GM12878 (cell line): ENCODE results near the gene ODC1. TPM values are rescaled to one million over a fixed set of nuclear protein-coding genes. Genes with fewer than 3 reads are reported as not detected.

ENCODE experiments used
- ATAC-seq: fragments of 200-7000 bp; cut with Tn5 transposase; 3 replicates; pipeline ENCODE4 v1.9.1; 2020; ENCODE audit warnings: mild to moderate bottlenecking, moderate library complexity
- BruUV-seq: library from RNA; stranded (reverse); fragments of 400-500 nt; replicated peaks from 2 replicates; lab custom pipeline; 2021; lab: Mats Ljungman, UMichigan
- CTCF ChIA-PET: fragments of 300-600 bp; sonication (Branson Sonifier 250); formaldehyde crosslinking; extraction: SDS; loops from one replicate; lab custom pipeline; 2021; ENCODE audit warnings: inconsistent platforms; lab: Yijun Ruan, JAX
- POLR2A ChIA-PET: fragments of 350-600 bp; formaldehyde crosslinking; extraction: SDS; loops from one replicate; lab custom pipeline; 2021; ENCODE audit warnings: inconsistent platforms; lab: Charles Lee
- RAD21 ChIA-PET: fragments of 300-600 bp; sonication (Branson Sonifier 250); formaldehyde crosslinking; loops from one replicate; lab custom pipeline; 2023; ENCODE audit warnings: antibody characterized with exemption; ENCODE audit not compliant: unreplicated experiment; lab: Charles Lee
- SMC1A ChIA-PET: fragments of 300-600 bp; sonication (Branson Sonifier 250); formaldehyde crosslinking; loops from one replicate; lab custom pipeline; 2023; ENCODE audit not compliant: unreplicated experiment, uncharacterized antibody; lab: Charles Lee
- DNase-seq: peaks from one replicate; pipeline ENCODE4 v3.0.0-alpha.2; 2011; ENCODE audit warnings: low read depth, low spot score
- FAIRE-seq: peaks from 3 replicates; lab custom pipeline; 2011; peaks lifted over from hg19 to GRCh38; lab: Jason Lieb, UNC
- H2AFZ ChIP-seq: 2 replicates; pipeline ENCODE4 v1.6.0; 2011; ENCODE audit warnings: low read depth, low read length, control low read depth; ENCODE audit not compliant: control insufficient read depth
- H3K27ac ChIP-seq: 2 replicates; pipeline ENCODE4 v1.5.1; 2011; ENCODE audit warnings: control low read depth; ENCODE audit not compliant: control insufficient read depth, insufficient read depth
- H3K27me3 ChIP-seq, 2 experiments: replicated peaks in 1 of 2; 2 replicates each; pipeline versions ENCODE4 v1.6.0 to v1.6.1; 2011; ENCODE audit warnings: low read length in 1 of 2; ENCODE audit not compliant: control insufficient read depth in 2 of 2, insufficient read depth in 2 of 2
- H3K36me3 ChIP-seq, 2 experiments: 2 replicates each; pipeline ENCODE4 v1.5.1; 2011; ENCODE audit warnings: low read length in 1 of 2; ENCODE audit not compliant: control insufficient read depth in 2 of 2, insufficient read depth in 2 of 2
- H3K4me1 ChIP-seq: 2 replicates; pipeline ENCODE4 v1.6.1; 2011; ENCODE audit warnings: mild to moderate bottlenecking, low read length, moderate library complexity, mixed read lengths; ENCODE audit not compliant: control insufficient read depth, insufficient read depth
- H3K4me2 ChIP-seq: 2 replicates; pipeline ENCODE4 v1.6.0; 2011; ENCODE audit warnings: control low read depth; ENCODE audit not compliant: control insufficient read depth, insufficient read depth
- H3K4me3 ChIP-seq: fragments of 200-600 bp; sonication (generic); 2 replicates; pipeline ENCODE4 v1.5.1; 2016
- H3K79me2 ChIP-seq: 2 replicates; pipeline ENCODE4 v1.6.0; 2011; ENCODE audit warnings: low read length; ENCODE audit not compliant: control insufficient read depth, insufficient read depth
- H3K9ac ChIP-seq: 2 replicates; pipeline ENCODE4 v1.8.0; 2011; ENCODE audit warnings: low read length, control low read depth, mixed read lengths; ENCODE audit not compliant: control insufficient read depth, insufficient read depth
- H3K9me3 ChIP-seq: replicated peaks from 3 replicates; pipeline ENCODE4 v1.5.1; 2011; ENCODE audit warnings: mild to moderate bottlenecking, low read length; ENCODE audit not compliant: control insufficient read depth, insufficient read depth
- H4K20me1 ChIP-seq: 2 replicates; pipeline ENCODE4 v1.6.0; 2011; ENCODE audit not compliant: control insufficient read depth, insufficient read depth
- MTA2 ChIP-seq: fragments of 450-650 bp; IDR thresholded peaks from 2 replicates; pipeline ENCODE4 v1.6.1; 2016; ENCODE audit warnings: low read depth, mild to moderate bottlenecking, moderate library complexity
- RELA ChIP-seq: fragments of 450-650 bp; IDR thresholded peaks from 2 replicates; pipeline ENCODE4 v1.8.0; 2014; ENCODE audit warnings: borderline replicate concordance; ENCODE audit not compliant: partially characterized antibody
- TCF7 ChIP-seq: IDR thresholded peaks from 2 replicates; pipeline ENCODE4 v1.6.1; 2014; ENCODE audit warnings: antibody characterized with exemption, borderline replicate concordance
- WGBS: methylation state at CpG from one replicate; pipeline ENCODE4 v1.1.6; 2016; ENCODE audit warnings: low lambda C conversion rate; ENCODE audit not compliant: insufficient replicate concordance, insufficient coverage; ENCODE audit errors: missing lambda C conversion rate; 5-methylcytosine and 5-hydroxymethylcytosine counted together
- in situ Hi-C: fragments of 300-500 bp; cut with MboI; formaldehyde crosslinking; loops from 9 replicates; pipeline ENCODE4 v1.14.3; 2018; ENCODE audit warnings: mixed read lengths
- intact Hi-C: fragments of 100-400 bp; cut with micrococcal nuclease; formaldehyde crosslinking; loops from one replicate; pipeline ENCODE4 v1.14.2; 2022; ENCODE audit not compliant: unreplicated experiment
- polyA plus RNA-seq, 11 experiments: library from polyadenylated mRNA; depleted of rRNA in 4 of 11; unstranded in 6 of 11; stranded (reverse) in 5 of 11; fragments of >200 nt; fragmentation: Nextera tagmentation in 4 of 11; fragmentation: Illumina TruSeq in 1 of 11; extraction: Ambion mirVana in 4 of 11; extraction: Trizol in 1 of 11; gene quantifications; 1 replicate in 1 of 11; 2 replicates in 10 of 11; pipeline versions ENCODE4 v1.2.1 to v1.2.3, GENCODE V29; 2011 to 2016; ENCODE audit warnings: inconsistent platforms in 2 of 11, missing spikeins in 2 of 11, low read depth in 1 of 11
- total RNA-seq, 4 experiments: library from RNA; depleted of rRNA in 3 of 4; stranded (reverse); fragments of >200 nt in 3 of 4; fragmentation: Illumina TruSeq in 1 of 4; extraction: Trizol in 1 of 4; gene quantifications; 2 replicates each; pipeline versions ENCODE4 v1.2.1 to v1.2.3, GENCODE V29; 2013 to 2021
- TF ChIP-seq, protein P1 (sequence below): fragments of 450-650 bp; IDR thresholded peaks from 2 replicates; pipeline ENCODE4 v1.6.1; 2016; ENCODE audit warnings: mild to moderate bottlenecking

The ODC1 gene
- total and polyA plus RNA-seq, 10 of the 15 experiments (the other 5 are each of a cell fraction or from before 2014, with no cell fraction given) = 68.5 to 441 (median 340) TPM

DNA sequence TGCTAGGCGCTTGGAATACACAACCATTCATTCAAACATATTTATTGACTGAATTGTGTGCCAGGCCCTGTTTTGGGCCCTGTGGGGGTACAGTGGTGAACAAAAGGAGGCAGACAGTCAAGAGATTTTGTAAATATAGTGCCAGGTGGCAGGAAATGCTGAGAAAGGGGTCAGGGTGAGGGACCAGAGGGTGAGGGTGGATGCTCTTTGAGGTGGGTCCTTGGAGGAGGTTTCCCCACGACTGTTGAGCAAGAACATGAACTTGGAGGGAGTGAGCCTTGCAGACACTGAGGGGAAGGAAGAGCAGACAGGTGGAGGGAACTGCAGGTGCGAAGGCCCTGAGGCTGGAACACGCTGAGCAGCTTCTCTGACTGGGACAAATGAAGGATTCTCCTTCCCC lies 40.7 kb downstream of the ODC1 start:
- TF ChIP-seq, protein P1, sequence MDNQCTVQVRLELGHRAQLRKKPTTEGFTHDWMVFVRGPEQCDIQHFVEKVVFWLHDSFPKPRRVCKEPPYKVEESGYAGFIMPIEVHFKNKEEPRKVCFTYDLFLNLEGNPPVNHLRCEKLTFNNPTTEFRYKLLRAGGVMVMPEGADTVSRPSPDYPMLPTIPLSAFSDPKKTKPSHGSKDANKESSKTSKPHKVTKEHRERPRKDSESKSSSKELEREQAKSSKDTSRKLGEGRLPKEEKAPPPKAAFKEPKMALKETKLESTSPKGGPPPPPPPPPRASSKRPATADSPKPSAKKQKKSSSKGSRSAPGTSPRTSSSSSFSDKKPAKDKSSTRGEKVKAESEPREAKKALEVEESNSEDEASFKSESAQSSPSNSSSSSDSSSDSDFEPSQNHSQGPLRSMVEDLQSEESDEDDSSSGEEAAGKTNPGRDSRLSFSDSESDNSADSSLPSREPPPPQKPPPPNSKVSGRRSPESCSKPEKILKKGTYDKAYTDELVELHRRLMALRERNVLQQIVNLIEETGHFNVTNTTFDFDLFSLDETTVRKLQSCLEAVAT = no peak
- TF ChIP-seq TCF7 (no peak), RELA (no peak), MTA2 (no peak)
- TF ChIP-seq, all 136 proteins: peak for 0

More for the DNA sequence above, 40.7 kb downstream of the ODC1 start:
- in situ Hi-C loops (no loop called here), intact Hi-C loops (no loop called here)
- peaks cover 38% of the 10 kb centered on the region for H3K4me1 ChIP-seq
- ATAC-seq (no peak), DNase-seq (no peak), FAIRE-seq (no peak)
- ChIA-PET SMC1A (interaction anchor here (0.5 to 7.6 kb wide), 23 partner anchors 10 to 363 kb away, joined by 3 to 112 read pairs (median 17); partner anchors contain the start of genes HPCAL1, ODC1 and RRM2), CTCF (interaction anchor here (0.9 to 7.9 kb wide), 23 partner anchors 25 to 423 kb away, joined by 3 to 166 read pairs (median 27); partner anchors contain the start of genes HPCAL1, ODC1 and RRM2), POLR2A (interaction anchor here (1.2 to 5.1 kb wide), 11 partner anchors 25 to 283 kb away, joined by 3 to 77 read pairs (median 15); partner anchors contain the start of genes HPCAL1 and ODC1), RAD21 (interaction anchor here (0.9 to 6.5 kb wide), 21 partner anchors 23 to 335 kb away, joined by 3 to 181 read pairs (median 18); partner anchors contain the start of genes HPCAL1, ODC1 and RRM2)
- no peaks in the 10 kb centered on the region for H4K20me1 ChIP-seq
- H3K36me3 ChIP-seq = no peaks in the 10 kb centered on the region; a peak in 1 of 4 replicates
- H3K9me3 ChIP-seq = peaks cover 3% of the 10 kb centered on the region; the same call in 2 of the 3 replicates
- peak overlapping the region; percentile 98; the same call in 1 of the 2 replicates for H3K4me2 ChIP-seq
- H3K79me2 ChIP-seq = no peaks in the 10 kb centered on the region
- no peaks in the 10 kb centered on the region for H3K27me3 ChIP-seq
- no peak overlapping the region for H3K9ac ChIP-seq
- no peak overlapping the region; the same call in 1 of the 2 replicates for H2AFZ ChIP-seq
- peak overlapping the region; percentile 23; the same call in 1 of the 2 replicates for H3K27ac ChIP-seq
- BruUV-seq = no TSS peak
- 32% methylated on average over 4 of the region's 4 CpGs for WGBS
- no peak overlapping the region for H3K4me3 ChIP-seq
